ENCODE measurements around the gene PMS2. TPM values are rescaled to one million over a fixed set of nuclear protein-coding genes. Genes with fewer than 3 reads are reported as not detected.

Gene PMS2, protein sequence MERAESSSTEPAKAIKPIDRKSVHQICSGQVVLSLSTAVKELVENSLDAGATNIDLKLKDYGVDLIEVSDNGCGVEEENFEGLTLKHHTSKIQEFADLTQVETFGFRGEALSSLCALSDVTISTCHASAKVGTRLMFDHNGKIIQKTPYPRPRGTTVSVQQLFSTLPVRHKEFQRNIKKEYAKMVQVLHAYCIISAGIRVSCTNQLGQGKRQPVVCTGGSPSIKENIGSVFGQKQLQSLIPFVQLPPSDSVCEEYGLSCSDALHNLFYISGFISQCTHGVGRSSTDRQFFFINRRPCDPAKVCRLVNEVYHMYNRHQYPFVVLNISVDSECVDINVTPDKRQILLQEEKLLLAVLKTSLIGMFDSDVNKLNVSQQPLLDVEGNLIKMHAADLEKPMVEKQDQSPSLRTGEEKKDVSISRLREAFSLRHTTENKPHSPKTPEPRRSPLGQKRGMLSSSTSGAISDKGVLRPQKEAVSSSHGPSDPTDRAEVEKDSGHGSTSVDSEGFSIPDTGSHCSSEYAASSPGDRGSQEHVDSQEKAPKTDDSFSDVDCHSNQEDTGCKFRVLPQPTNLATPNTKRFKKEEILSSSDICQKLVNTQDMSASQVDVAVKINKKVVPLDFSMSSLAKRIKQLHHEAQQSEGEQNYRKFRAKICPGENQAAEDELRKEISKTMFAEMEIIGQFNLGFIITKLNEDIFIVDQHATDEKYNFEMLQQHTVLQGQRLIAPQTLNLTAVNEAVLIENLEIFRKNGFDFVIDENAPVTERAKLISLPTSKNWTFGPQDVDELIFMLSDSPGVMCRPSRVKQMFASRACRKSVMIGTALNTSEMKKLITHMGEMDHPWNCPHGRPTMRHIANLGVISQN
- total RNA-seq, result 10 to 100 TPM; 24.5 to 26.7 TPM

DNA sequence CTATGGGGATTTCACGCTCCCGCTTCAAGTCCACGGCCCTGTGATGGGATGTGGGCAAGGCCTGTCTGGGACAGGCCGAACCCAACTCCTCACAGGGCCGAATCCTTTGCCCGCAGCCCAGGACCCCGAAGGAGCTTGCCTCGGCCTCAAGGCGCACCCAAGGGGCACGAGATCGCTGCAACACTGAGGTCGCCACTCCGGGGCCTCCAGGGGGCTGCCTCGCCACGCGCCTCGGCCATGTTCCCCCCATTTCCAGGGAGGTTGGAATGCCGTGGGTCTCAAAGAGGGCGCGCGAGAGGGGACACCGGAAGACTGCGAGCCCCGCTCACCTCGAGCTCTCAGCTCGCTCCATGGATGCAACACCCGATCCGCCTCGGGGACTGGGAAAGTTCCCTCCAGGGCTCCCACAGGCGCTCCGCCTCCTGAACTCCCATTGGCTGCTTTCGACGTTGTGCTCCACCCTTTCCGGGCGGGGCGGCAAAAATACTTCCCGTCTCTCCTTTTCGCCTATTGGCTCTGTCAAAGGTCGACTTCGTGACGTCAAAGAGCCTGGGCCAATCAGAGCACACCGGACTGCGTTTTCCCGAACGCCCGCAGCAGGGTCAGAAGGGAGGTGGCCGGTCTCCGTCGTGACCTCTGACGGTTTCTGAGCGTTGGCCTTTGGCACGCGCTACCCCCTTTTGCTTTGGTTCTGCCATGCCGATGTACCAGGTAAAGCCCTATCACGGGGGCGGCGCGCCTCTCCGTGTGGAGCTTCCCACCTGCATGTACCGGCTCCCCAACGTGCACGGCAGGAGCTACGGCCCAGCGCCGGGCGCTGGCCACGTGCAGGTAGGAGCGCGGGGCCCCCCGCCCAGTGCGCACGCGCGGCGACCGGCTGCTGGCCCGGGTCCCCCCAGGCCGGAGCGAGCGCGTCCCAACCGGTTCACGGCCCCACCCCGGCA lies at the start of gene PMS2, which contains the start of gene AIMP2:
Gene PMS2 (minus strand): TSS at position 382 of the 944 bp plus-strand sequence. CDS start 30 bp downstream, at position 352.
Gene AIMP2 (plus strand): TSS at position 605 of the 944 bp plus-strand sequence. CDS start 92 bp downstream, at position 697.
- POLR2A ChIA-PET, result interaction anchor here (0.6 kb wide), 1 partner anchor 187 kb away, joined by 7 read pairs; no protein-coding TSS in a partner anchor
- CTCF ChIA-PET, result interaction anchor here (0.8 kb wide), 1 partner anchor 302 kb away, joined by 3 read pairs; no protein-coding TSS in a partner anchor

- ChIA-PET POLR2A (no interaction called here), CTCF (interaction anchor here (0.7 to 1.3 kb wide), 2 partner anchors 10 to 53 kb away, joined by 3 read pairs; no protein-coding TSS in a partner anchor)
Measured at GRCh38 chr7:6057316-6058129, 48.7 kb upstream of the PMS2 start.

DNA sequence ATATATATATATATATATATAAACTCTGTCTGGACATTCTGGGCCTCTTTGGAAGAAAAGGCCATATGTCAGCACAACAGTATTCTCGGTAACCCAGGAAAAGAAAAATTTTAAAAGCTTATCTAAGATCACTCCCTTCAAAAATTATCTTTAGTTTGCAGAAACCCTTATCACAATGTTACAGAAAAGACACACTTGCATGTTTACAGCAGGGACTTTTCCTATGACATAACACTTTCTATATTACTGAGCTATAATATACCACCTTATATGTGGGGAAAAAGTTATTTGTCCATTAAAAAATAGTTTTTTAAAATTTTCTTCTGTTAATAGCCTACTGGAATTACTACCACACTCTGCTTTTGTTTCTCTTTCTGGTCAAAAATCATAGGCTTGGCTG lies 47.8 kb upstream of the PMS2 start:
- CTCF ChIA-PET, result interaction anchor here (1.3 kb wide), 1 partner anchor 9 kb away, joined by 3 read pairs; no protein-coding TSS in a partner anchor
- POLR2A ChIA-PET, result interaction anchor here (0.5 to 0.6 kb wide), 2 partner anchors 12 to 50 kb away, joined by 3 read pairs; no protein-coding TSS in a partner anchor

GRCh38 chr7:6051185-6051584 lies 42.3 kb upstream of the PMS2 start:
- ChIA-PET POLR2A (interaction anchor here (0.6 kb wide), 1 partner anchor 316 kb away, joined by 4 read pairs; no protein-coding TSS in a partner anchor), CTCF (interaction anchor here (0.7 kb wide), 1 partner anchor 19 kb away, joined by 5 read pairs; no protein-coding TSS in a partner anchor)

GRCh38 chr7:6049780-6050179 lies 40.9 kb upstream of the PMS2 start:
- CTCF ChIA-PET, result no interaction called here
- POLR2A ChIA-PET, result no interaction called here

DNA sequence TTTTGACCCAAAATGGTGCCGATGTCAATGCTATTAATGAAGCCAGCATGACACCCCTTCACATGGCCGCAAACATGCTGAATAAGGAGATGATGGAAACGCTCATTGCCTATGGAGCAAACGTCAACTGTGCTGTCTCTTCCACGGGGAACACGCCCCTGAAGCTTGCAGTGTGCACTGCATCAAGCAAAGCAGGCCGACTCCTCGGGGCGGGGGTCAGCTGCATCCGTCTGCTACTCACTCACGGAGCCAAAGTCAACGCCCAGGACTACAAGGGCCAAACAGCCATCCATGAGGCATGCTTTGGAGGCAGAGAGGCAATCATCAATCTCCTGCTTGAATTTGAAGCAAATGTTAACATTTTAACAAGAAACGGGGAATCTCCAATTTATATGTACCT lies 26.8 kb upstream of the PMS2 start:
- ChIA-PET CTCF (no interaction called here), POLR2A (interaction anchor here (0.5 kb wide), 1 partner anchor 247 kb away, joined by 3 read pairs; no protein-coding TSS in a partner anchor)

DNA sequence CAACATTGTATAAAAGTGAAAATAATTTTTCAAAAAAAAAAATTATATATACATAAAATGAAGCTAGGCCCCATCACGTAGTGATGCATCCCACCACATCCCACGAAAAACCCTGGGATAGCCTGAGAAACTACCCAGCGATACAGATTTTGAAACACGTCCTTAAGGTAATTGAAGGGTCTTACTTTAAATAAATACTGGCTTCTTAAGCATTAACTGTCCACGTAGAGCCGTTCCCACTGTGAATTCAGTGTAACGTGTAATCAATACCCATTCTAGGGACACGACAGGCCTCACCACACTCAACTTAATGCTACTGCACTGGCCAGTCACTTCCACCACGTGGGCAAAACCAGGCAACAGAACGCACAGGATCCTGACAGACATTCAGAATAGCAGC lies 26.3 kb upstream of the PMS2 start:
- ChIA-PET CTCF (no interaction called here), POLR2A (interaction anchor here (0.5 kb wide), 1 partner anchor 247 kb away, joined by 3 read pairs; no protein-coding TSS in a partner anchor)

DNA sequence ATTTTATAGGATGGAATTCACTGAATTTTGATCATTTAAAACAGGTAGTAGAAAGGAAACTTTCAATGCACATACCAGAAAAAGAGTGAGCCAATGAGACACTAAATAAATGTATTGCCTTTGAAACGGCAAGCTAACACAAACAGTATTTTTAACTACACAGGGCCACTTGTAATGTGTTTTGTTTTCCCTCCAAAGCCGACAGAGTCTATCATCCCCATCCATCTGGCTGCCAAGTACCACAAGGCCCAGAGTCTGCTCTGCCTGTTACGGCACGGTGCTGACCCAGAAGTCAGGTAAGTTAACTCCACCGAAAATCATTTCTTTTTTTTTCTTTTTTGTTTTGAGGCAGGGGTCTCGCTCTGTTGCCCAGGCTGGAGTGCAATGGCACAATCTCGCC lies 23.8 kb upstream of the PMS2 start:
- ChIA-PET POLR2A (interaction anchor here (0.5 kb wide), 1 partner anchor 447 kb away, joined by 3 read pairs; no protein-coding TSS in a partner anchor), CTCF (interaction anchor here (0.7 kb wide), 1 partner anchor 12 kb away, joined by 4 read pairs; no protein-coding TSS in a partner anchor)

DNA sequence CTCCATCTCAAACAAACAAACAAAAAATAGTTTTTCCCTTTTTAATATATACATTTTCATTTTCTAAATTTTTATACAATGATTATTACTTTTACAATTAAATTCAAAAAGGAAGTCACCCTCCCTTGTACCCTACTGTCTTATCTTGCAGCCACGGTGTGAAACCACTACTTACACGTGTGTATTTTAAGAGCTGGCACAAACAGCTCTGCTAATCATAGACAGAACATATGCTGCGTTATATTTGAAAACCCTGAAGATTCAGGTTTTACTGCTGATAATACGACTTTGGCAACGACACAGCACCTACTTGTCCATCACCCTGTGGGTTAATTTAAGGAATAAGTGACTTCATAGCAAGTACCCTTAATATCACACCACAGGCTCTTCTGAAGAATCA lies 23.3 kb upstream of the PMS2 start:
- CTCF ChIA-PET, result interaction anchor here (0.6 kb wide), 1 partner anchor 19 kb away, joined by 5 read pairs; no protein-coding TSS in a partner anchor
- POLR2A ChIA-PET, result interaction anchor here (0.5 kb wide), 1 partner anchor 447 kb away, joined by 3 read pairs; no protein-coding TSS in a partner anchor

GRCh38 chr7:6031567-6031966 lies 22.7 kb upstream of the PMS2 start:
- CTCF ChIA-PET, result interaction anchor here (0.6 kb wide), 1 partner anchor 20 kb away, joined by 5 read pairs; no protein-coding TSS in a partner anchor
- POLR2A ChIA-PET, result no interaction called here

DNA sequence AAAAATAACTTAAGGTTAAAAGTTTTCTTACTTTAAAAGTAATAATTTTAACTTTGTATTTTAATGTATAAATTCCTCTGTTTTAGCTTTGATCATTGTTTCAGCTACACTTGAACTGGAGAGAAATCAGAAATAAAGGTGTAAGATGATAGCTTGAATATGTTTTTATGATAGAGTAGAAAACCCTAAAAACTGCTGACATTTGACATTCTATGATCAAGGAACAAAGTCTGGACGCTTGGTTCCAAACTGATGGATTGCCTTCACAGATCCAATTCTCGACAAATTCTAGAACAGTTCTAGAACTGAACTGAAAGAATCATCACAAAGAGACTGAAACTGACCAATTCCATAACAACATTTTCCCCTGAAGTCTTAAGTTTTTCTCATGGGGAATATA lies 22.1 kb upstream of the PMS2 start, which contains the start of gene ANKRD61:
Gene ANKRD61 (plus strand): TSS at position 389 of the 400 bp plus-strand sequence. CDS start 0 bp downstream, at position 389.
- ChIA-PET CTCF (no interaction called here), POLR2A (no interaction called here)

- POLR2A ChIA-PET, result no interaction called here
- CTCF ChIA-PET, result interaction anchor here (0.8 kb wide), 1 partner anchor 13 kb away, joined by 3 read pairs; no protein-coding TSS in a partner anchor
Measured at GRCh38 chr7:6028563-6028962, 19.7 kb upstream of the PMS2 start.

- ChIA-PET POLR2A (no interaction called here), CTCF (interaction anchor here (0.8 kb wide), 1 partner anchor 12 kb away, joined by 3 read pairs; no protein-coding TSS in a partner anchor)
Measured at GRCh38 chr7:6027806-6028365, 19.0 kb upstream of the PMS2 start.

DNA sequence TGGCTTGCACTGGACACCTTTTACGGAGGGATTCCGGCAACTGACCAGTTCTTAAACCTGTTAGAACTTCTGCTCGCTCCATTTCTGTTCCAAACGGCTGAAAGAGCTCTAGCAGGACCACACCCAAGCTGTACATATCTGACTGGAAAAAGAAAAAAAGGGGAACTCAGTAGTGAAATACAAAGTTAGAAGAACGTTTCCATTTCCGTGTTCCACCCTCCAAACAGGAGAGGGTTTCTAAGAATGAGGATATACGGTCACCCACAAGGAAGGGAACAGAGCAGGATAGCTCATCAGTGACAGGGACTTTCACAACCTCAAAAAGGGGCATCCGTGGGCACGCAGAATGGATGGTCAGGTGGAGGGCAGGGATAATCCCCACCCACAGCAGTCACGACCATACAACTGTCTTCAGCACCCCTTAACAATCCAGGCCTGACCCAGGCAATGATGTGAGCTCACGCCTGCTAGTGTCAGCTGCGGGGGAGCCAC lies 18.0 kb upstream of the PMS2 start:
- POLR2A ChIA-PET, result interaction anchor here (0.5 kb wide), 1 partner anchor 458 kb away, joined by 4 read pairs; no protein-coding TSS in a partner anchor
- CTCF ChIA-PET, result interaction anchor here (0.6 to 1.2 kb wide), 3 partner anchors 14 to 309 kb away, joined by 3 to 4 read pairs (median 3); no protein-coding TSS in a partner anchor

DNA sequence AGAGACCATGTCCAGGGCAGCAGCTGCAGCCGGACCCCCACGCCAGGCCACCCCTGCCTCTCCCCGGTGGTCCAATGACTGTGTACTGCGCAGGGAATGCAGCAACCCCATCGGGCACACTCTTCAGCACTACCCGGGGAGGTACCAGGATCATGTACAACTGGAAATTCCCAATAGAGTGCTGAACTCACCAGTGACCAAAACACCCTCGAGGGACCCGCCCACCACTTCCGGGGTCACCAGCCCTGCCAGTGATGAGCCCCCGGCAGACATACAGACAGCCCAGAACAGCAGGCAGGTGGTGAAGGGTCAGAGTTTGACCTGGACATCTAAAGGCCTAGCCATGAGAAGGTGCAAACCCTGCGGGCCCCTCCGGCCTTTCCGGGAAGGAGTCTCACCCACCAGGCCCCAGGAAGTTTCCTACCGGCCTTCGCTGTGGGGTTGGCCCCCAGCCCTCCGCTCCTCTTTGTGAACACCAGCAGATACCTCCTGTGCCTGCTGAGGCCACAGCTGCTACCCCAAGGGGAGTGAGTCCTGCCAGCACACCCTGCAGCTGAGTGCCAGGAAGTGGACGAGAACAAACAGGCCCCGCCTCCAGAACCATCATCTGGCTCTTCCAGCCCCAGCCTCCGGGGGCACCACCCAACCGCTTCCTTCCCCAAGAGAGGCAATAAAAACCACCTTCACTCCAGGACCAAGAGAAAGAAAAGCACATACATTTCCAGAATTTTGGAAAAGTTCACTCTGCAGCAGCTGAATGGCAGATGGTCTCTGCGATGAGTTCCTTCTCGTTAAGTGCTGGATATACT lies 17.4 kb upstream of the PMS2 start:
- CTCF ChIA-PET, result interaction anchor here (0.6 to 1.2 kb wide), 3 partner anchors 14 to 308 kb away, joined by 3 to 4 read pairs (median 3); no protein-coding TSS in a partner anchor
- POLR2A ChIA-PET, result no interaction called here

- ChIA-PET CTCF (no interaction called here), POLR2A (interaction anchor here (0.7 kb wide), 1 partner anchor 14 kb away, joined by 3 read pairs; no protein-coding TSS in a partner anchor)
Measured at GRCh38 chr7:6023974-6024435, 15.2 kb upstream of the PMS2 start.
